Activated CD4-positive, alpha-beta T cell treated with anti-CD3 and anti-CD28 coated beads, Interleukin-2, amount 50 U/mL, for 4 hours (primary cell): ENCODE results near the gene TSSC4.
"Not testable (repeated sequence)": the region's sequence is repeated elsewhere in the genome, so short reads cannot be mapped to it uniquely, and the experiment has no call there.

Source experiments
- DNase-seq, 2 experiments: peaks; one replicate each; pipeline ENCODE4 v3.0.0-alpha.2; 2020

The TSSC4 gene

DNA sequence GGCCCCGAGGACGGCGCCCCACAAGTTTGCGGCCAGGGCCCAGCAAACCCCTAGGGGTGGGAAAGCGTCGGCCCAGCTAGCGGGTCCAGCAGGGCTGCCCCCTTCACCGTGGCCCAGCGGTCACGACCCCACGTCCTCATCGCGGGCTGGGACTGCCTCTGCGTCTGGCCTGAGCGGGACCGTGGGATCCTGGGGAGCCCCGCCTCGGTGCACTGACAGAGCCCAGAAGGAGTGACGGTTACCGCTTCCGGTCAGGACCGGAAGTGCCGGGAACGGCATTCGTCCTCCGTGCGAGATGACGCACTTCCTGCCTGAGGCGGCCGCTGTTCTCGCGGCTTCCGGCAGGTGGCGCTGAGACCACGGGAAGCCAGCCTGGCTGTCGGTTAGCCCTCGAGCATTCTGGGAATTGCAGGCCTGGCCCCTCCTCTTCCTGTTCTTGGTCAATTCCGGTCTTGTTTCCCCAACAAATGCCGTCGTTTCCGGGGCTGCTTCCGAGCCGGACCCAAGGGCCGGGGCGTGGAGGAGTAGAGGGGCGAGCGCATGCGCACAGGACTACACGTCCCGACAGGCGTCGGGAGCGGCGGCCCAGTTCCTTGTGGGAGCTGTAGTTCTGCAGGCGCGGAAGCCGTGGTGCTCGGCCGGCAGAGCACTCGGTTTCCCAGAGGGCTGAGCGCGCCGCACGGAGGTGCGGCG lies at the start of gene TSSC4:
Gene TSSC4 (plus strand): TSS at position 682 of the 693 bp plus-strand sequence. CDS start 1,884 bp downstream, outside the sequence.
- peak; percentile 98 to 99 for DNase-seq

DNA sequence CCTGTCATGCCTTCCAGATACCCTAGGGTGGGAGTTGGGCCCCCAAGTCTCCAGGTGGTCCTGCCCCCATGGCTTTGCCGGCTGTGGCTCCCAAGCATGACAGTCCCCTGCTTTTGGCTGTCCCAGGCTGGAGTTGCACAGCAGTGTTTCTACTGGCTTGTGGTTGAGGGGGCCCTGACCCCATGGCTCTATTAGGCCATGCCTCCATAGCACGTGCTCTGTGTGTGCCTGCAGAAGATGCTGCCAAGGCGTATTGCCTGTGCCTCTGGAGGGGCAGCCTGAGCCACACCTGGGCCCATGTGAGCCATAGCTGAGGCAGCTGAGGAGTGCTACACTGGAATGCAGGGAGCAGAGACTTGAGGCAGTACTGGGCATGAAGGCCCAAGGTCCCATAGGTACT lies 48.8 kb upstream of the TSSC4 start:
- DNase-seq, result no peak

DNA sequence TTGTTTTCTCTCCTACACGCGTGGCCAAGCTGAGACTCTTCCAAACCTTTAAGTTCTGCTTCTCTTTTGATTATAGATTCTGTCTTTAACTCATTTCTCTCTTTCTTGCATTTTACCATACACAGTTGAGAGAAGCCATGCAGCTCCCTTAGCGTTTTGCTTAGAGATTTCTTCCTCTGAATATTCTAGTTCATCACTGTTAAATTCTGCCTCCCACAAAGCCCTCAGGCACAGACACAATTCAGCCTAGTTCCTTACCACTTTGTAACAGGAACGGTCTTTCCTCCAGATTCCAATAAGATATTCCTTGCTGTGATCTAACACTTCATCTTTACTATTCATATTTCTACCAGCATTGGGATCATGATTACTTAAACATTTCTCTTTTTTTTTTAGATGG lies 48.1 kb upstream of the TSSC4 start:
- DNase-seq, result no peak

DNA sequence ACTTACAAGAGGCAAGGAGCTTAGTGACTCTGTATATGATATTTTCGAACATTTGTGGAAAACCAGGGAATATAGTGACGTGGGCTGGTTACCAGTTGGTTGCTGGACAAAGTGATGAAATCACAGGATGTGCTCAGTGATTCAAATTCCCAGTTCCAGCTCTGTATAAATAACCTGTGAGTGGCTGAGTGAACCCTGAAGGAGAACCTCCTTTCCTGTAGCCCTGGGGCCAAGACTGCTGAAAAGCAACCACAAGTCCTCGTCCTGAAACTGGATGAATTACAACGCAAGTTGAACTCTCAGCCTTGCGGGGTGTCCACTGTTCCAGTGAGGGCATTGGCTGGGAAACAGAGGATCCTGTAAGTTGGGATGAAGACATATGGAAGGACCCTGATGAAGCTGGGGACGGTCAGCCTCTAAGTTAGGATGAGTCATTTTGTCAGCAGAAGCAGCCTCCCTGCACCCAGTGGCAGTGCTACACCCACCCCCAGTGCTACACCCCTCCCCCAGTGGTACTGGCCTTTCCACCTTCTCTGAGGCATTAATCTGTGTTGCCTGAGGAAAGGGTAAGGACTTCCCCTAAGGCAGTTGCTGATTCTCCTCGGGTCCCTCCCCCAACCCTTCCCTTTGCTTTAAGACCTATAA lies 45.4 kb upstream of the TSSC4 start:
- DNase-seq, result no peak

DNA sequence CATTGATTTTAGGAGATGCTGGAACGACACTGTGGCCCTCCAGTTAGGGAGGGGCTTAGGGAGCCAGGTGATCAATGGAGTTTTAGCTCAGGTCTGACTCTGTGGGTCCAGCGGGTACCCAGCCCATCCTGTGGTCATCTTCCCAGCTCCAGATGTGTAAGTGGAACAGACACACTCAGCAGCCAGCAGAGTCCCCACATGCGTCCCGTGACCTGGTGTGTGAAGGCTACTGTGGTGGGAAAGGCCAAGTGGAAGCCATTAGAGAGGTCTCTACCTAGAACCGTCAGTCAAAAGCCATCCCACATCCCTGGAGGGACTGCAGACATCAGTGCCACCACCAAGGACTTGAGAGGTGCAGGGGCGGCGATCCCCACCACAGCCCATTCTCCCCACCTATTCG lies 43.3 kb upstream of the TSSC4 start:
- DNase-seq, result no peak

DNA sequence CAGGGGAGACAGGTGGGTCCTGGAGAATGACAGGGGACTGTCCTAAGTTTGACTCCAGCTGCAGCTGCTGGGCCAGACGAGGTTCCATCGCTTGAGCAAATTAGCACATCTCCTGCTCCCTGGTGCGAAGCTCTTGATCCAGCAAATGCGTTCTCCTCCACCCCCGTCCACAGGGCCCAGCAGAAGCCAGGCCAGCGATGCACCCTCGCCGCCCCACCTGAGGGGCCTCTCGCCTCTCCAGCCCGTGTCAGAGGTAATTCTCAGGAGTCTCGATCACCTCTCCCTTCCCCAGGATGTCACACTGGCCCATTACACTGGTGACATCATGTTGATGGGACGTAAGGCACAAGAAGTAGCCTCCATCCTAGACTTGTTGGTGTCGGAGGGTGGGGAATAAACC lies 42.9 kb upstream of the TSSC4 start:
- not testable (repeated sequence) for DNase-seq

DNA sequence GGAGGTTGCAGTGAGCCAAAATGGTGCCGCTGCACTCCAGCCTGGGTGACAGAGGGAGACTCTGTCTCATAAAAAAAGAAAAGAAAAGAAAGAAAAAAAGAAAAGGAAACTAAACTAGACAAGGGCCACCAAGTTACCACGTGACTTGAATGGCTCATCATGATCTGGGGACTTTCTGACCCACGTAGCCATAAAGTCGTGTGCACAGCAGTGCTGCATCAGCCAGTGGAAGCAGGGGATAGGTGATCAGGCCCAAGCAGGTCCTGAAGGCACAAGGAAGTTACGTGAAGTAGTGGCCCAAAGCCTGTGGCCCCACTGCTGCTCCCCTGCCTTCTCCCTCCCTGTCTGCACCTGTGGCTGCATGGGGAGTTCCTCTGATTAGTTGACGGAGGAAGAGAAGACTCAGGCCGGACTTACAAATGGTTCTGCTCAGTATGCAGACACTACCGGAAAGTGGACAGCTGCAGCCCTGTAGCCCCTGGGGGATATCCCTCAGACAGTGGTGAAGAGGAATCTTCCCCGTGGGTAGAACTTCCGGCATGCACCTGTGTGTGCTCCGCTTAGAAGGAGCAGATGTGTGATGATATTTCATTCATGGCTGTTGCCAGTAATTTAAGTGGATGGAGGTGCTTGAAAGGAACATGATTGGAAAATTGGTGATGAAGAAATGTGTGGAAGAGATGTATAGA lies 41.7 kb upstream of the TSSC4 start:
- no peak for DNase-seq

DNA sequence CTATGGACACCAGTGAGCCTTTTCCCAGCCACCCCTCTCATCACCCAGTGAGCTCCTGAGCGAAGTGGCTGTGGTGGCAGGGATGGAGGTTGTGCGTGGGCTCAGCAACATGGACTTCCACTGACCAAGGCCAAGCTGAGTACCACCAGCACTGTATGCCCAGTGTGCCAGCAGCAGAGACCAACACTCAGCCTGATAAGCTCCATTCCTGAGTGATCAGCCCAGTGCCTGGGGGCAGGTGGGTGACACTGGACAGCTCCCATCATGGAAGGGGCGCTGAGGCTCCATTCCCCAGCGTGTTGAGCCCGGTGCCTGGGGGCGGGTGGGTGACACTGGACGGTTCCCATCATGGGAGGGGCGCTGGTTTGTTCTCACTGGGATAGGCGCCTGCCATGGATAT lies 41.0 kb upstream of the TSSC4 start:
- DNase-seq, result no peak

DNA sequence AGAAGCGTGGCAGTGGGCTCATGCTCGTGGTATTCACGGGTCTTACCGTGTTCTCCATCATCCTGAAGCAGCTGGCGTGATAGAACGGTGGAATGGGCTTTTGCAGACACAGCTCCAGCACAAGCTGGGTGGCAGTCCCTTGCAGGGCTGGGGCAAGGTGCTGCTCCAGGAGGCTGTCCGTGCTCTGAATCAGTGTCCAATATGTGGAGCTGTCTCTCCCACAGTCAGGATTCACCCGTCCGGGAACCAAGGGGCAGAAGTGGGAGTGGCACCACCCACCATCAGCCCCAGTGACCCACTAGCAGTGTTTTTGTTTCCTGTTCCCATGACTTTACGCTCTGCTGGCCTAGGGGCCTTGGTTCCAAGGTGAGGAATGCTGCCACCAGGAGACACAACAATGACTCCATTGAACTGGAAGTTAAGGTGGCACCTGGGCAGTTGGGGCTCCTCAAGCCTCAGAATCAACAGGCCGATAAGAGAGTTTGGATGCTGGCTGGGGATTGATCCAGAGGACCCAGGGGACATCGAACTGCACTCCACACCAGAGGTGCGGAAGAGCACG lies 40.4 kb upstream of the TSSC4 start:
- no peak for DNase-seq

DNA sequence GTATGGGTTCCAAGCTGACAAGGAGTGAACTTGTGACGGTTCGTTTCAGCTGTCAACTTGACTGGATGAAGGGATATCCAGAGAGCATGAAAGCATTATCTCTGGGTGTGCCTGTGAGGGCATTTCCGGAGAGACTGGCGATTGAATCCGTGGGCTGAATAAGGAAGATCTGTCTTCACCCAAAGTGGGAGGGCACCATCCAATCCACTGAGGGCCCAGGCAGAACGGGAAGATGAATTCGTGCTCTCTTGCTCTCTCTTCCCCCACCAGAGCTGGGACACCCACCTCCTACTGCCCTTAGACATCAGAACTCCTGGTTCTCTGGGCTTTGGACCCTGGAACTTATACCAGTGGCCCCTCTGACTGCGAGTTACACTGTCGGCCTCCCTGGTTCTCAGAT lies 39.0 kb upstream of the TSSC4 start:
- DNase-seq, result no peak

DNA sequence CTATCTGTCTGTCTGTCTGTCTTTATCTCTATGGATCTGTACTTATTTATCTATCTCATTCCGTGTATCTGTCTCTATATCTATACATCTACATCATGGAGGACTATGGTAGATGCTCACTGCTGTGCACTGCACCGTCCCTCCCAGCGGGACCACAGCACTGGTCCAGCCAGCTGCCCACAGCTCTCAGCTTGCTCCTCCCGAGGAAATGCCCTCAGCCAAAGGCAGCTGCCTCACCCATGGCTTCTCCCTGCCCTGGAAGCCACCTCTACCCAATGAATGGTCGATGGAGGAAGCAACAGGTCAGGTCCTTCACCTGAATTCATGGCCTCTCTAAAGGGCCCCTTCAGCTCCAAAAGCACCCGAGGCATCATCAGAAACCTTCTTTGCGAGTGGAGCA lies 38.1 kb upstream of the TSSC4 start:
- DNase-seq, result no peak

DNA sequence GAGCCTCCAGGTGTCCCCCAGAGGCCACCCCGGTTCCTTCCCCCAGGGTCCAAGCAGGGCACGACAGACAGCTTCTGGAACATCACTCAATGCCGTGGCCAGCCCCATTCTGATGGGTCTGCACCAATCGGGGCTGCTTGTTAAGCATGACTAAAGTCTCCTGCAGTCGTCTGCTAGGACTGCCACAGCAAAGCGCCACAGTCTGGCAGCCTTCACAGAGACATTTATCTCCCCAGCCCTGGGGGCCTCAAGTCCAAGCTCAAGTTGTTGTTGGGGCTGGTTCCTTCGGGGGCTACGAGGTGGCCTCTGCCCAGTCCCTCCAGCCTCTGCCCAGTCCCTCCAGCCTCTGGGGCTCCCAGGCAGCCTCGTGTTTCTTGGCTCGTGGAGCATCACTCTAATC lies 37.4 kb upstream of the TSSC4 start:
- DNase-seq, result no peak

DNA sequence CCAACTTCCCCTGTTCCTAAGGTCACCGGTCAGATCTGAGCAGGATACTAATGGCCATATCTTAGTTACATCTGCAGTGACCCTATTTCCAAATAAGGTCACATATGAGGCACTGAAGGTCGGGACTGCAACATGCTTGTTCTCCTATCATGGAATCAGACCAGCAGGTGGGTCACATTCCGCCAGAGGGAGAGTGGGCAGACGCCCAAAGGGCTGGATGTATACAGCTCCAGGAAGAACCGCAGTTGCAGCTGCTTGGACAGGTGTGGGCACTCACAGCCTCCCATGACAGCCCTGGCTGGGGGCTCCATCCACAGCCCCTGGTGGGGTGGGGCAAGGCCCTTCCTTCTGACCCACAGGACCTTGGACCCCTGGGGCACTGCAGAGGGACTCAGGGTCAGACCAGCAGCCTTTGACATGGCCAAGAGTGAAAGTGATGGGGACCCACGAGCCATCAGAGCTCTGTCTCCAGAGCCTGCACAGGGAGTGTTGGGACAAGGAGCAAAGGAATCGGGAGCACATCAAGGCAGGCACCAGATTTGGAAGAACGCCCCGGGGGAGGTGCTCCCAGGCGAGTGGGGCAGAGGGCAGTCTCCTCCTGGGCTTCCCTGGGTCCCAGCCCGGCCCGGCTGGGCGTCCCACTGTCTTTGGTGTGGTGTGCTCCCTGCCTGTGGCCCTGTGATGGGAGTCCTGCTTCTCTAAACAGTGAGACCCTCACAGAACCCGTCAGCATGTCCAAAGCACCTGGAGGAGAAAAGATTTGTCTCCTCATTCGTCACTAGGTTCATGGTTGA lies 36.8 kb upstream of the TSSC4 start:
- no peak for DNase-seq

DNA sequence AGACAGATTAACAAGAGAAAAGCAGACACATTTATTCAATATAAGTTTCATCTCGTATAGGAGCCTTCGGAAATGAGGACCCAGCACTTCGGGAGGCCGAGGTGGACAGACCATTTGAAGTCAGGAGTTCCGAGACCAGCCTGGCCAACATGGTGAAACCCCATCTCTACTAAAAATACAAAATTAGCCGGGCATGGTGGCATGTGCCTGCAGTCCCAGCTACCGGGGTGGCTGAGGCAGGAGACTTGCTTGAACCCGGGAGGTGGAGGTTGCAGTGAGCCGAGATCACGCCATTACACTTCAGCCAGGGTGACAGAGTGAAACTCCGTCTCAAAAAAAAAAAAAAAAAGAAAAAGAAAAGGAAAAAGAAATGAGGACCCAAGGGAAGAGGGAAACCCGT lies 36.2 kb upstream of the TSSC4 start:
- not testable (repeated sequence) for DNase-seq

DNA sequence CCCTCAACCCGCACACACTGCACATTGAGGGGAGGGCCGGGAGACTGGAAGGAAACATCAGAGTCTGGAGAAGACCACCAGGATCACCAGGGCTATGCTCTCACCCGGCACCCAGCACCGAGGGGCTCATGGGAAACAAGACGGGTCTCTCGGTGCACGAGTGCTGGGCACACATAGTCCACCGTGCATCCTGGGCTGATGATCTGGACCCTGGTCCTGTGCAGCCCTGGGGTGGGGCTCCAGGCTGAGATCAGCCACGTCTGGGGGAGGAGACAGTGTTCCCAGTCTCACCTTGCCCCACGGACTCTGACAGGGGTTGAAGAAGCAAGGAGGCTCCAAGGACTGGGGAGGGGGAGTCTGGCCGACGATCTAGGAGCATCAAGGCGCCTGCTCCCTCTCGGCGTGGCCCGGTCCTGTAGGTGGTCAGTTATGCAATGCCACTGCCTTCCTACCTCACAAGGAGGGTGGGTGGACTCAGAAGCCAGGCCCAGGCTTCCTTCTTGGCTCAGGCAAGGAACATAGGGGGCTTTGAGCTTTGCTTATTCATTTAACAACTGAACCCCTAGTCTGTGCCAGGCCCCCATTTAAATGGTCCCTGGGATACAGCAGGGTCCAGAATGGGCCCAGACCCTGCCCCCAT lies 34.9 kb upstream of the TSSC4 start:
- DNase-seq, result no peak

DNA sequence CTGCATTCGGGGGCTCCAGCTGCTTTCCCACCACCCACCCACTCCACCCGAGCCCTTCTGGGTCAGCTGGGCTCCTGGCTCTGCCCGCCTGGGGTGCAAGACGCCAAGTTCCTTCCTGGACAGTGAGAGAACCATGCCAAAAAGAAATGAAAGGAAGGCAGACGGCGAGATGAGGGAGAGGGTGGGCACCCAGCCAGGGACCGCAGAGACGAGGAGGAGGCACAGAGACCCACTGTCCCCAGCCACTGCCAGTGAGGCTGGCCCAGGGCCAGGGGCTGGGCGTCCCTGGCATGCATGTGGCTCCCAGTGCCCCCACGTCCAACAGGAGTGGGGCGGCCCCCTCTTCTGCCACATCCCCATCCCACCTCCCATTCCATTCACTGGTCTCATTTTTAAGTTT lies 34.3 kb upstream of the TSSC4 start:
- DNase-seq, result no peak

DNA sequence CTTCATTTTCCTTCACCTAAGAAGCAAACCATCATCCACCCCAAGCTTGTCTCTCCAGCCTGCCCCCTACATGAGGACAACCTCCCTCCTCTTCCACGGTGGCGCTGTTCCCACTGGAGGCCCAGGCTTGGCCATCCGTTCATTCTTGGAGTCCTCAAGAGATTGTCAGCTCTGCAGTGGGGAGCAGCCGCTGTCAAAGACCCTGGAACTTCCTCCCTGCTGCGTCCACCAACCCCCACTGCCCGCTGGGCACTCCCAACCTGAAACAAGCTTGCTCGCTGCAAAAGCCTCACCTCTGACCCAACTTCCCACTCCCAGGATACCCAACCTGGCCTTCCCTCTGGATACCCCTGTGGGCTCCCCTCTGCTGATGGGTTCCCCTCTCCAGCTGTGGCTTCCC lies 33.8 kb upstream of the TSSC4 start:
- DNase-seq, result no peak

DNA sequence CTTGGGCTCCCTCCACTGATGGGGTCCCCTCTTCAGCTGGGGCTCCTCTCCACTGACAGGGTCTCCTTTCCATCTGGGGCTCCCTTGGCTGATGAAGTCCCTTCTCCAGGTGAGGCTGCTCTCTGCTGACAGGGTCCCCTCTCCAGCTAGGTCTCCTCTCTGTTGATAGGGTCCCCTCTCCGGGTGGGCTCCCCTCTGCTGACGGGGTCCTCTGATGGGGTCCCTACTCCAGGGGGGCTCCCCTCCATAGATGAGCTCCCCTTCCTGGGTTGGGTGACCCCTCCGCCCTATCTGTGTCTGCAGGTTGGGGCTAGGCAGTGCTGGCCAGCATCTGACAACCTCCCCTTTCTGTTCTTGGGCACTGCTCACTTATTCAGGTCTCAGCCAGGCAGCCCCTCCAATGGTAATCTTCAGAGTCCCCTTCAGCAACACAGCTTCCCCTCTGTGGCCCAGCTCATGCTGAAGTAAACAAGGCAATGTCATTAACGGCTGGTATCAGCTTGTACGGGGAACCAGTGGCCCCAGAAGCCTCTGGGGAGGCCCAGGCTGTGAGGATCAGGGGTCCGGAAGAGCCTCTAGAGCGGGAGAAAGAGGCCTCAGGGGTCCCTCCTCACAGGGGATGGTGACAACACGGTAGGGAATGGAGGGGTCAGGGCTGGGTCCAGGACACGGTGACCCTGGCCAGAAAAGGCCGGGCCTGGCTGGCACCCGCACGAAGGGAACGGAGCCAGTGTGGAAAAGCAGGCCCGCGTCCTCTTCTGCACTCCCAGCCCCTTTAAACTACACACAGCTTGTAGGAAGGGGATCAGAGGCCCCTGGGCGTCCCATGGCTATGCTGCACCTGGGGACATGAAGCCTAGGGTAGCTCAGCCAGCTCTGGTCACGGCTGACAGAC lies 33.0 kb upstream of the TSSC4 start:
- no peak for DNase-seq

DNA sequence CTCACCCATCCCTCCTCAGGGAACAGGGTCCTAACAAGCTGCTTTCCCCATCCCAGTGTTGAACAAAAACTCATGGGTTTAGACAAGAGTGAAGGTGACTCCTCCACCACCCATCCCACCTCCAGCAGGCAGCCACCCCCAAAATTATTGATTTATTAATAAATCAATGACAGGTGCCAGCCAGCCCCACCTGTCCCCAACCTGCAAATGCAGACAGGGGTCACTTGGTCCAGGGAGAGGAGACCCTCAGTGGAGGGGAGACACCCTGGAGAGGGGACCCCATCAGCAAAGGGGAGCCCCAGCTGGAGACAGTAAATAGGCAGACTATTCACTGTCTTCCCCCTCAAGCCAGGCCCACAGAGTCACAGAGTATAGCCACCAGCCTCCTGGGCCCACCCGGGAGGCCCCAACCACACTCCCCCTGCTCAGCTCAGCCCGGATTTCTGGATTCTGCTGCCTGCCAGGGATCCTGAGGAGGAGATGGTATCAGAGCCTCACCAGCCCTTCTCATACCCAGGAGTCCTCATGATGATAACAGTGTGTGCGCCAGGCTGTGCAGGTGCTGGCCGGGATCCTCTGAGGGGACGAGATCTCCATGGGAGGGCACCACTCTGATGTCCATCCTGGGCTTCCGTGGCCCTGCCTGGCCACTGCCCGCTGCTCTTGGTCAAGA lies 32.2 kb upstream of the TSSC4 start:
- DNase-seq, result no peak

DNA sequence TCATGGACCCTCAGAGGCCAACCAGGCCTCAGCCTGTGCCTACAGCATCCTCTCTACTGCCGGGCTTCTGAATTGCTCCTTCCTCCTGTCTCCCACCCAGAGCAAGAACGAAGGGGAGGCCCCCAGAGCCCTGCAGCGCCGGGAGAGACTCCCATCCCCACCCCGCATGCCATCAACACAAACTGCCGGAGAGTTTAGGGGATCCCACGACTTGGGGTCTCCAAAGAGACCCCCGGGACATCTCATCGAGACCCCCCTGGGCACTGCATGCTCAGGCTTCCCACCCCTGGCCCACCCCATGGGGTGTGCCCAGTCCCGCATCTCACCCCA lies 31.7 kb upstream of the TSSC4 start:
- no peak for DNase-seq

DNA sequence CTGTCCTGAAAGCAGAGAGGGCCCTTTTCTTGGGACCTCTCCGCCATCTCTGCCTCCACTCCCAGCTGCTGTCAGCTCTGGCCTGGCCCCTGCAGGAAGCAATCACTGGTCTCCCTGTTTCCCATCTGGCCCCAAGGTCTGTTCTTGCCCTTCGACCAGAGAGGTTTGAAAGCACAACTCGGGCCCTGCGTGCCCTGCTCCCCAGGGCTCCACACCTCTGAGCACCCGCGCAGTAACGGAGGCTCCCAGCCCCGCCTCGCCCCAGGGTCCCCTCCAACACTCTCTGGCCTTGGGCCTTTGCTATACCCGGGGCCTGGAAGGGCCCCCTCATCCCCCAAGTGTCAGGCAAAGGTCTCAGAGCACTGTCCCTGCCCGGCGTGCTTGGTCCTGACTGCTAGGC lies 31.2 kb upstream of the TSSC4 start:
- no peak for DNase-seq
